H9 (cell line): ENCODE measurements around the gene GABARAPL2. TPM values are rescaled to one million over a fixed set of nuclear protein-coding genes. Genes with fewer than 3 reads are reported as not detected.

Experiments
- DNase-seq: peaks from one replicate; pipeline ENCODE4 v3.0.0-alpha.2; 2017
- H2AFZ ChIP-seq: one replicate; pipeline ENCODE4 v1.6.1; 2013; ENCODE audit warnings: mild to moderate bottlenecking, low read length, control low read depth, moderate library complexity
- H2AK5ac ChIP-seq: 2 replicates; pipeline ENCODE4 v1.6.1; 2013; ENCODE audit warnings: low read length, control low read depth, mixed read lengths; ENCODE audit not compliant: insufficient read length
- H2BK120ac ChIP-seq: one replicate; pipeline ENCODE4 v1.6.1; 2013; ENCODE audit warnings: low read depth, mild to moderate bottlenecking, low read length, control low read depth, inconsistent platforms; ENCODE audit not compliant: poor library complexity, severe bottlenecking
- H2BK12ac ChIP-seq: 2 replicates; pipeline ENCODE4 v1.6.1; 2013; ENCODE audit warnings: low read length, control low read depth, mixed read lengths, low read depth; ENCODE audit not compliant: insufficient read length
- H2BK15ac ChIP-seq: 2 replicates; pipeline ENCODE4 v1.6.1; 2013; ENCODE audit warnings: low read depth, low read length, control low read depth
- H2BK20ac ChIP-seq: one replicate; pipeline ENCODE4 v1.6.1; 2013; ENCODE audit warnings: low read depth, mild to moderate bottlenecking, low read length, control low read depth, inconsistent platforms; ENCODE audit not compliant: poor library complexity, severe bottlenecking
- H2BK5ac ChIP-seq: 2 replicates; pipeline ENCODE4 v1.6.1; 2013; ENCODE audit warnings: low read length, control low read depth, mixed read lengths; ENCODE audit not compliant: insufficient read length
- H3K14ac ChIP-seq: 2 replicates; pipeline ENCODE4 v1.6.1; 2013; ENCODE audit warnings: low read length, control low read depth; ENCODE audit not compliant: insufficient read depth
- H3K18ac ChIP-seq: 2 replicates; pipeline ENCODE4 v1.6.1; 2013; ENCODE audit warnings: low read depth, mild to moderate bottlenecking, mixed read lengths, low read length, control low read depth; ENCODE audit not compliant: insufficient read length
- H3K23ac ChIP-seq: 2 replicates; pipeline ENCODE4 v1.6.1; 2013; ENCODE audit warnings: low read length, control low read depth, mixed read lengths, low read depth; ENCODE audit not compliant: insufficient read length
- H3K23me2 ChIP-seq: 2 replicates; pipeline ENCODE4 v1.6.1; 2013; ENCODE audit warnings: low read depth, mild to moderate bottlenecking, mixed read lengths, low read length, control low read depth; ENCODE audit not compliant: insufficient read length, poor library complexity, severe bottlenecking
- H3K27ac ChIP-seq: 2 replicates; pipeline ENCODE4 v1.5.1; 2013; ENCODE audit warnings: low read length, control low read depth, mixed read lengths, low read depth; ENCODE audit not compliant: insufficient read length
- H3K27me3 ChIP-seq: 2 replicates; pipeline ENCODE4 v1.6.1; 2013; ENCODE audit warnings: low read length, control low read depth, inconsistent platforms; ENCODE audit not compliant: insufficient read depth
- H3K4ac ChIP-seq: 2 replicates; pipeline ENCODE4 v1.6.1; 2013; ENCODE audit warnings: low read depth, mild to moderate bottlenecking, control low read depth, inconsistent platforms, low read length, moderate library complexity
- H3K4me1 ChIP-seq: 2 replicates; pipeline ENCODE4 v1.6.1; 2013; ENCODE audit warnings: low read length, control low read depth, inconsistent platforms; ENCODE audit not compliant: insufficient read depth
- H3K4me2 ChIP-seq: 2 replicates; pipeline ENCODE4 v1.6.1; 2013; ENCODE audit warnings: low read length, control low read depth, mixed read lengths; ENCODE audit not compliant: insufficient read length, insufficient read depth
- H3K56ac ChIP-seq: 2 replicates; pipeline ENCODE4 v1.6.1; 2013; ENCODE audit warnings: low read depth, mild to moderate bottlenecking, mixed read lengths, low read length, control low read depth; ENCODE audit not compliant: insufficient read length
- H3K79me1 ChIP-seq: 2 replicates; pipeline ENCODE4 v1.6.1; 2013; ENCODE audit warnings: low read depth, mild to moderate bottlenecking, moderate library complexity, low read length, control low read depth, inconsistent platforms; ENCODE audit not compliant: insufficient read depth, poor library complexity, severe bottlenecking
- H3K79me2 ChIP-seq: 2 replicates; pipeline ENCODE4 v1.6.1; 2013; ENCODE audit warnings: low read length, control low read depth, inconsistent platforms; ENCODE audit not compliant: insufficient read depth
- H3K9ac ChIP-seq: 2 replicates; pipeline ENCODE4 v1.6.1; 2013; ENCODE audit warnings: low read length, control low read depth, mixed read lengths; ENCODE audit not compliant: insufficient read length; ENCODE audit errors: extremely low read depth
- H3K9me3 ChIP-seq: one replicate; pipeline ENCODE4 v1.6.1; 2013; ENCODE audit warnings: low read depth, low read length, inconsistent platforms; ENCODE audit not compliant: control insufficient read depth
- H3T11ph ChIP-seq: one replicate; pipeline ENCODE4 v1.6.1; 2013; ENCODE audit warnings: mild to moderate bottlenecking, low read length, control low read depth, inconsistent platforms
- H4K20me1 ChIP-seq: one replicate; pipeline ENCODE4 v1.6.1; 2013; ENCODE audit not compliant: control insufficient read depth, insufficient read length, insufficient read depth
- H4K5ac ChIP-seq: 2 replicates; pipeline ENCODE4 v1.6.1; 2013; ENCODE audit warnings: low read depth, mild to moderate bottlenecking, mixed read lengths, low read length, control low read depth; ENCODE audit not compliant: insufficient read length
- H4K8ac ChIP-seq: replicated peaks from 2 replicates; pipeline ENCODE4 v1.6.1; 2013; ENCODE audit warnings: low read length, control low read depth, mixed read lengths, low read depth; ENCODE audit not compliant: insufficient read length
- H4K91ac ChIP-seq: 2 replicates; pipeline ENCODE4 v1.6.1; 2013; ENCODE audit warnings: low read depth, mild to moderate bottlenecking, moderate library complexity, mixed read lengths, low read length, control low read depth; ENCODE audit not compliant: insufficient read length
- H3K27ac Mint-ChIP-seq, 3 experiments: 2 replicates in 2 of 3; 3 replicates in 1 of 3; pipeline ENCODE4 v1.8.0; 2020 to 2021; ENCODE audit warnings: mixed read lengths in 3 of 3, mild to moderate bottlenecking in 1 of 3, moderate library complexity in 1 of 3
- H3K27me3 Mint-ChIP-seq: 2 replicates; pipeline ENCODE4 v1.8.0; 2021; ENCODE audit warnings: low read depth, mild to moderate bottlenecking, moderate library complexity, mixed read lengths
- H3K36me3 Mint-ChIP-seq, 3 experiments: 2 replicates in 2 of 3; 3 replicates in 1 of 3; pipeline ENCODE4 v1.8.0; 2020 to 2021; ENCODE audit warnings: low read depth in 3 of 3, mixed read lengths in 3 of 3; ENCODE audit not compliant: insufficient read depth in 1 of 3
- H3K4me1 Mint-ChIP-seq, 2 experiments: 2 replicates each; pipeline ENCODE4 v1.8.0; 2020; ENCODE audit warnings: mixed read lengths in 2 of 2
- H3K4me3 Mint-ChIP-seq, 2 experiments: 2 replicates in 1 of 2; 3 replicates in 1 of 2; pipeline ENCODE4 v1.8.0; 2020 to 2021; ENCODE audit warnings: mild to moderate bottlenecking in 2 of 2, mixed read lengths in 2 of 2, moderate library complexity in 1 of 2
- H3K9me3 Mint-ChIP-seq, 2 experiments: 2 replicates in 1 of 2; 3 replicates in 1 of 2; pipeline ENCODE4 v1.8.0; 2020; ENCODE audit warnings: mild to moderate bottlenecking in 2 of 2, mixed read lengths in 2 of 2, moderate library complexity in 1 of 2
- WGBS: extraction: QIAGEN DNeasy Blood & Tissue Kit; methylation state at CpG from one replicate; pipeline ENCODE4 v1.1.7; 2013; ENCODE audit warnings: missing lambda C conversion rate, low lambda C conversion rate, mixed read lengths; ENCODE audit not compliant: insufficient read length; ENCODE audit errors: extremely low coverage; 5-methylcytosine and 5-hydroxymethylcytosine counted together
- total RNA-seq: library from RNA; stranded (reverse); gene quantifications from 2 replicates; pipeline ENCODE4 v1.2.1, GENCODE V29; 2021
- TF ChIP-seq, protein P1 (sequence below): fragments of 200-600 bp; sonication (generic); conservative IDR thresholded peaks from 3 replicates; pipeline ENCODE4 v1.8.0; 2021; ENCODE audit warnings: antibody characterized with exemption, mild to moderate bottlenecking

Gene GABARAPL2
- total RNA-seq, 1 experiment from 2014 or later = 62.6 TPM

DNA sequence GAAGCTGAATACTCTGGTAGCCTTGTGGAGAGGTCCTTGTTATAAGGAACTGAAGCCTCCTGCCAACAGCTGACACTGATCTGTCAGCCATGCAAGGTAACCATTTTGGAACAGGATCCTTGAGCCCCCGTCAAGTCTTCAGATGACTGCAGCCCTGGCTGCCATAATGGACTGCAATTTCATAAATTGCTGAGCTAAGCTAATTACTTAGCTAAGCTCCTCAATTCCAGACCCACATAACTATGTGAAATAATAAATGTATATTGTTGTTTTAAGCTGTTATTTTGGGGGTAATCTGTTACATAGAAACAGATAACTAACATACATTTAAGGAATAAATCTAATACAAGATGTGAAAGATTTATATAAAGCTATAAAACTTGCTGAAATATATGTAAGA is 40.3 kb downstream of the GABARAPL2 start:
- Histone ChIP-seq H3K4ac (no peak overlapping the region), H3K23me2 (no peaks in the 10 kb centered on the region), H3K9ac (no peak overlapping the region), H3K23ac (no peak overlapping the region), H4K5ac (no peak overlapping the region), H3K27me3 (no peaks in the 10 kb centered on the region), H2BK120ac (no peak overlapping the region), H2AK5ac (no peak overlapping the region), H3K4me1 (no peaks in the 10 kb centered on the region), H3K14ac (no peak overlapping the region), H3K79me2 (no peaks in the 10 kb centered on the region), H2BK15ac (no peak overlapping the region), H3K4me2 (no peak overlapping the region), H4K8ac (no peak overlapping the region), H4K91ac (no peak overlapping the region), H3K18ac (no peak overlapping the region), H2BK20ac (no peak overlapping the region), H3T11ph (no peak overlapping the region), H3K9me3 (peaks cover 13% of the 10 kb centered on the region), H3K56ac (no peak overlapping the region), H3K27ac (no peak overlapping the region), H2BK12ac (no peak overlapping the region), H2AFZ (no peak overlapping the region), H2BK5ac (no peak overlapping the region), H4K20me1 (no peaks in the 10 kb centered on the region), H3K79me1 (no peaks in the 10 kb centered on the region)
- Mint-ChIP-seq H3K27ac (no peak overlapping the region; a peak in 1 of 7 replicates), H3K4me1 (no peaks in the 10 kb centered on the region), H3K4me3 (no peak overlapping the region), H3K27me3 (no peaks in the 10 kb centered on the region; the same call in 1 of the 2 replicates), H3K36me3 (peaks cover 35 to 77% (median 51%) of the 10 kb centered on the region in 3 experiments), H3K9me3 (peaks cover 9 to 15% of the 10 kb centered on the region in 2 experiments; a peak in 4 of 5 replicates)
- DNase-seq = no peak
- TF ChIP-seq, protein P1, sequence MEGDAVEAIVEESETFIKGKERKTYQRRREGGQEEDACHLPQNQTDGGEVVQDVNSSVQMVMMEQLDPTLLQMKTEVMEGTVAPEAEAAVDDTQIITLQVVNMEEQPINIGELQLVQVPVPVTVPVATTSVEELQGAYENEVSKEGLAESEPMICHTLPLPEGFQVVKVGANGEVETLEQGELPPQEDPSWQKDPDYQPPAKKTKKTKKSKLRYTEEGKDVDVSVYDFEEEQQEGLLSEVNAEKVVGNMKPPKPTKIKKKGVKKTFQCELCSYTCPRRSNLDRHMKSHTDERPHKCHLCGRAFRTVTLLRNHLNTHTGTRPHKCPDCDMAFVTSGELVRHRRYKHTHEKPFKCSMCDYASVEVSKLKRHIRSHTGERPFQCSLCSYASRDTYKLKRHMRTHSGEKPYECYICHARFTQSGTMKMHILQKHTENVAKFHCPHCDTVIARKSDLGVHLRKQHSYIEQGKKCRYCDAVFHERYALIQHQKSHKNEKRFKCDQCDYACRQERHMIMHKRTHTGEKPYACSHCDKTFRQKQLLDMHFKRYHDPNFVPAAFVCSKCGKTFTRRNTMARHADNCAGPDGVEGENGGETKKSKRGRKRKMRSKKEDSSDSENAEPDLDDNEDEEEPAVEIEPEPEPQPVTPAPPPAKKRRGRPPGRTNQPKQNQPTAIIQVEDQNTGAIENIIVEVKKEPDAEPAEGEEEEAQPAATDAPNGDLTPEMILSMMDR = no peak
- WGBS = no CpG with 5 or more reads among the region's 1 CpG
